GM12892 (cell line): ENCODE results near the gene CELF2.

ENCODE experiments used
- POLR2A ChIP-seq: IDR thresholded peaks from 2 replicates; pipeline ENCODE4 v1.6.1; 2011; ENCODE audit warnings: low read depth, low read length, control low read depth
- POLR2AphosphoS5 ChIP-seq: IDR thresholded peaks from 2 replicates; pipeline ENCODE4 v1.6.1; 2011; ENCODE audit warnings: low read depth, low read length, control low read depth

- no peak for TF ChIP-seq POLR2AphosphoS5
- TF ChIP-seq POLR2A = peak; percentile 13; the same call in 1 of the 2 replicates
Measured at GRCh38 chr10:11317936-11318670, 300.4 kb downstream of the CELF2 start.
